Retinal pigment epithelial cell (primary cell): Measurements from ENCODE around the gene KIF19.

ENCODE experiments used
- DNase-seq: peaks from one replicate; pipeline ENCODE4 v3.0.0-alpha.2; 2010; ENCODE audit warnings: low read depth
- H3K4me3 ChIP-seq: 2 replicates; pipeline ENCODE4 v1.5.1; 2011; ENCODE audit warnings: mild to moderate bottlenecking, low read length, control low read depth, moderate library complexity
- CTCF ChIP-seq: conservative IDR thresholded peaks from 2 replicates; pipeline ENCODE4 v1.5.1; 2011; ENCODE audit warnings: low read depth, low read length, control low read depth, inconsistent platforms

Gene KIF19

GRCh38 chr17:74354123-74354522, 28.1 kb downstream of the KIF19 start:
- DNase-seq, result no peak
- no peak overlapping the region for H3K4me3 ChIP-seq
- peak; percentile 74 for TF ChIP-seq CTCF

- no peak for TF ChIP-seq CTCF
- no peak overlapping the region for H3K4me3 ChIP-seq
- DNase-seq, result no peak
Measured at GRCh38 chr17:74354561-74354960, 28.5 kb downstream of the KIF19 start.

GRCh38 chr17:74355065-74355464, 29.0 kb downstream of the KIF19 start:
- TF ChIP-seq CTCF, result no peak
- no peak overlapping the region for H3K4me3 ChIP-seq
- DNase-seq, result no peak

- H3K4me3 ChIP-seq, result no peak overlapping the region
- no peak for DNase-seq
- no peak for TF ChIP-seq CTCF
Measured at GRCh38 chr17:74356646-74357465, 30.8 kb downstream of the KIF19 start.

- no peak overlapping the region for H3K4me3 ChIP-seq
- no peak for DNase-seq
- no peak for TF ChIP-seq CTCF
Measured at GRCh38 chr17:74357466-74357809, 31.4 kb downstream of the KIF19 start.

GRCh38 chr17:74358697-74359096, 32.7 kb downstream of the KIF19 start:
- H3K4me3 ChIP-seq, result no peak overlapping the region
- no peak for TF ChIP-seq CTCF
- no peak for DNase-seq

- TF ChIP-seq CTCF, result no peak
- no peak overlapping the region for H3K4me3 ChIP-seq
- DNase-seq, result no peak
Measured at GRCh38 chr17:74359916-74360315, 33.9 kb downstream of the KIF19 start.
